Thyroid gland (tissue), 4 donors: ENCODE results near the gene COL12A1. TPM values are rescaled to one million over a fixed set of nuclear protein-coding genes. Genes with fewer than 3 reads are reported as not detected.

Source experiments
- DNase-seq, 2 donors: peaks; one replicate each; pipeline ENCODE4 v3.0.0-alpha.2; 2019
- H3K27ac ChIP-seq, 3 donors: fragments of 200-600 bp; sonication (generic); 1 replicate in 2 of 3; 2 replicates in 1 of 3; pipeline ENCODE4 v1.5.1; 2016 to 2019; ENCODE audit warnings: mild to moderate bottlenecking in 1 of 3, moderate library complexity in 1 of 3
- H3K27me3 ChIP-seq: fragments of 200-600 bp; sonication (generic); one replicate; pipeline ENCODE4 v1.5.1; 2019
- H3K36me3 ChIP-seq, 2 donors: fragments of 200-600 bp; sonication (generic); one replicate each; pipeline ENCODE4 v1.5.1; 2016 to 2019
- H3K4me1 ChIP-seq, 2 donors: fragments of 200-600 bp; sonication (generic); one replicate each; pipeline ENCODE4 v1.5.1; 2017 to 2019
- H3K4me3 ChIP-seq, 3 donors: fragments of 200-600 bp; sonication (generic); replicated peaks in 1 of 3; 1 replicate in 2 of 3; 2 replicates in 1 of 3; pipeline ENCODE4 v1.5.1; 2016; ENCODE audit warnings: mild to moderate bottlenecking in 1 of 3
- H3K9me3 ChIP-seq: fragments of 200-600 bp; sonication (generic); one replicate; pipeline ENCODE4 v1.5.1; 2017
- CTCF ChIP-seq, 6 experiments: fragments of 200-600 bp in 3 of 6; fragments of 450-650 bp in 3 of 6; sonication (generic) in 3 of 6; IDR thresholded peaks; one replicate each; pipeline ENCODE4 v1.5.1; 2016 to 2019; ENCODE audit warnings: antibody characterized with exemption in 6 of 6, mild to moderate bottlenecking in 2 of 6, inconsistent platforms in 1 of 6, moderate library complexity in 1 of 6
- POLR2A ChIP-seq, 2 donors: fragments of 450-650 bp; IDR thresholded peaks; one replicate each; pipeline ENCODE4 v1.6.1; 2017; ENCODE audit warnings: antibody characterized with exemption in 2 of 2, mild to moderate bottlenecking in 2 of 2, moderate library complexity in 1 of 2
- WGBS, 2 donors: methylation state at CpG; one replicate each; pipeline ENCODE4 v1.1.5; 2017; 5-methylcytosine and 5-hydroxymethylcytosine counted together
- intact Hi-C: fragments of 100-400 bp; cut with DNase I; formaldehyde crosslinking; loops from one replicate; pipeline ENCODE4 v1.15.1; 2023
- total RNA-seq, 4 donors: library from RNA; depleted of rRNA; stranded (reverse); fragments of >200 nt; gene quantifications; one replicate each; pipeline ENCODE4 v1.2.3, GENCODE V29; 2016

The COL12A1 gene
- total RNA-seq, 4 donors from 2014 or later, result 17.2 to 52.9 (median 27.0) TPM

GRCh38 chr6:75065523-75065922, 140.3 kb downstream of the COL12A1 start:
- no peaks in the 10 kb centered on the region for H3K36me3 ChIP-seq
- no peaks in the 10 kb centered on the region for H3K4me1 ChIP-seq
- no peaks in the 10 kb centered on the region for H3K27me3 ChIP-seq
- H3K27ac ChIP-seq, result no peak overlapping the region
- H3K4me3 ChIP-seq, result no peak overlapping the region
- no peaks in the 10 kb centered on the region for H3K9me3 ChIP-seq
- peak in 1 of 2 donors; percentile 15 for DNase-seq
- intact Hi-C loops, result no loop called here
- WGBS, 2 donors, result 35 to 38% methylated on average over 5 of the region's 5 CpGs
- TF ChIP-seq CTCF (IDR thresholded peaks at IDR 0.05) (peak in 1 of 6 experiments; percentile 14), POLR2A (IDR thresholded peaks at IDR 0.05) (no peak)

- intact Hi-C loops, result no loop called here
- Histone ChIP-seq H3K4me3 (no peak overlapping the region), H3K27ac (no peak overlapping the region), H3K27me3 (no peaks in the 10 kb centered on the region), H3K4me1 (no peaks in the 10 kb centered on the region), H3K9me3 (no peaks in the 10 kb centered on the region), H3K36me3 (no peaks in the 10 kb centered on the region)
- TF ChIP-seq CTCF (IDR thresholded peaks at IDR 0.05) (no peak), POLR2A (IDR thresholded peaks at IDR 0.05) (no peak)
- 84% methylated on average over 3 of the region's 3 CpGs for WGBS, 2 donors
- no peak for DNase-seq
These were observed 153.4 kb downstream of the COL12A1 start for GRCh38 chr6:75052491-75052890.

DNA sequence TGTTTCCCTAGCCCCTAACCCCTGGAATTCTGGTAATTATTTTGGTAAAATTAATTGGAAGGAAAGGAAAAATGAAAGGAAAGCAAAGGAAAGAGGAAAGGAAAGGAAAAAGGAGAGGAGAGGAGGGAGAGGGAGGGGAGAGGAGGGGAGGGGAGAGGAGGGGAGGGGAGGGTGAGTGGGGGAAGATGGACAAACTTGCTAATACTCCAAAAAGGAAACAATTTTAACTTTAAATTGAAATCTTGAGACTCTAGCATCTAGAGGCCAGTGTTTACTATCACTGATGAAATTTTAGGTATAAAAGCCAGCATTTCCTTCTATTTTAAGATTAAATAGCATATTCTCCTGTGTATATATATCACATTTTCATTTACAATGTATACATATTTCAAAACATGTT, 156.5 kb downstream of the COL12A1 start:
- TF ChIP-seq POLR2A (IDR thresholded peaks at IDR 0.05), result no peak
- DNase-seq, result no peak
- no peak overlapping the region for H3K4me3 ChIP-seq
- no peaks in the 10 kb centered on the region for H3K27me3 ChIP-seq
- no peaks in the 10 kb centered on the region for H3K36me3 ChIP-seq
- intact Hi-C loops, result no loop called here
- H3K9me3 ChIP-seq, result no peaks in the 10 kb centered on the region
- no peaks in the 10 kb centered on the region for H3K4me1 ChIP-seq
- no peak overlapping the region for H3K27ac ChIP-seq

- Histone ChIP-seq H3K36me3 (no peaks in the 10 kb centered on the region), H3K4me1 (no peaks in the 10 kb centered on the region), H3K4me3 (no peak overlapping the region), H3K27me3 (no peaks in the 10 kb centered on the region), H3K27ac (no peak overlapping the region), H3K9me3 (no peaks in the 10 kb centered on the region)
- TF ChIP-seq POLR2A (IDR thresholded peaks at IDR 0.05) (no peak), CTCF (IDR thresholded peaks at IDR 0.05) (no peak)
- DNase-seq, result no peak
- intact Hi-C loops, result no loop called here
These were observed 161.0 kb downstream of the COL12A1 start for GRCh38 chr6:75044846-75045245.

DNA sequence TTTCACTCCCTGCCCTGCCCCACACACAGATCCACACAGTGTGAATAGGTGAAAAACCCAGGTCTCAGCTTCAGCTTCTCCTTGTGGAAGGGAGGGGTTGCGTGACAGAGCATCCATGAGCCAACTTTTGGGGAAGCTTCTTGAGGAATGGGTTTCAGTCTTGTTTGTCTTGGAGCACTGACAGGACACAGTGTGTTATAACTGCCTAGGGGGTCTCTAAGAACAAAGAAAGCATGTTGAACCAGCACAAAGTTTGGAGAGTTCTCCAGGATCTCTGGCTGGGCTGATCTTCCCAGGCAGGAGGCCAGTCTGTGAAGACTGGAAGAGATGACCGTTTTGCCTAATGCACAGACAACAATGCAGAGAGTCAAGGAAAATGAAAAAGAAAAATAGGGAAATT, 164.5 kb downstream of the COL12A1 start:
- Histone ChIP-seq H3K9me3 (no peaks in the 10 kb centered on the region), H3K27ac (no peak overlapping the region), H3K4me1 (no peaks in the 10 kb centered on the region), H3K4me3 (no peak overlapping the region), H3K27me3 (no peaks in the 10 kb centered on the region), H3K36me3 (no peaks in the 10 kb centered on the region)
- TF ChIP-seq POLR2A (IDR thresholded peaks at IDR 0.05) (no peak), CTCF (IDR thresholded peaks at IDR 0.05) (no peak)
- intact Hi-C loops, result no loop called here
- 68 to 78% methylated on average over 2 of the region's 2 CpGs for WGBS, 2 donors
- no peak for DNase-seq

Other genes with a start within 250 kb of the COL12A1 start
- gene COX7A2, start 37.7 kb upstream of the COL12A1 start, total RNA-seq, result 100 to 1,000 TPM; 136 to 578 (median 341) TPM
- 100 to 1,000 TPM in 2 of 4 donors, 10 to 100 TPM in 2; 82.0 to 142 (median 103) TPM for gene TMEM30A, start 78.7 kb upstream of the COL12A1 start, total RNA-seq